ENCODE data around the gene CAPZB.
"Not testable (repeated sequence)": the region's sequence is repeated elsewhere in the genome, so short reads cannot be mapped to it uniquely, and the experiment has no call there.

The CAPZB gene

GRCh38 chr1:19485362-19486187 lies at the start of gene CAPZB:
Gene CAPZB (minus strand): TSS chr1:19485539. CDS start chr1:19485438, 101 bp downstream.
- peak; percentile 93 for DNase-seq

- DNase-seq = no peak
Observed at GRCh38 chr1:19534281-19534680, 48.9 kb upstream of the CAPZB start.

- peak; percentile 4 for DNase-seq
Observed at GRCh38 chr1:19533626-19534025, 48.3 kb upstream of the CAPZB start.

GRCh38 chr1:19532519-19532918 lies 47.2 kb upstream of the CAPZB start:
- no peak for DNase-seq

- DNase-seq = no peak
Observed at GRCh38 chr1:19529664-19530063, 44.3 kb upstream of the CAPZB start.

GRCh38 chr1:19528438-19528837 lies 43.1 kb upstream of the CAPZB start:
- DNase-seq = no peak

GRCh38 chr1:19525607-19526545 lies 40.5 kb upstream of the CAPZB start:
- no peak for DNase-seq

- no peak for DNase-seq
Observed at GRCh38 chr1:19524791-19525190, 39.5 kb upstream of the CAPZB start.

- DNase-seq = not testable (repeated sequence)
Observed at GRCh38 chr1:19522570-19522969, 37.2 kb upstream of the CAPZB start.

- no peak for DNase-seq
Observed at GRCh38 chr1:19521411-19521810, 36.1 kb upstream of the CAPZB start.

GRCh38 chr1:19517017-19517416 lies 31.7 kb upstream of the CAPZB start:
- no peak for DNase-seq

GRCh38 chr1:19515201-19515600 lies 29.9 kb upstream of the CAPZB start:
- no peak for DNase-seq

- no peak for DNase-seq
Observed at GRCh38 chr1:19514391-19514831, 29.1 kb upstream of the CAPZB start.

GRCh38 chr1:19512545-19512944 lies 27.2 kb upstream of the CAPZB start:
- DNase-seq = no peak

- DNase-seq = no peak
Observed at GRCh38 chr1:19511116-19511515, 25.8 kb upstream of the CAPZB start.

- DNase-seq = not testable (repeated sequence)
Observed at GRCh38 chr1:19509647-19510046, 24.3 kb upstream of the CAPZB start.

GRCh38 chr1:19507516-19507915 lies 22.2 kb upstream of the CAPZB start:
- no peak for DNase-seq

- peak; percentile 52 for DNase-seq
Observed at GRCh38 chr1:19505693-19506457, 20.5 kb upstream of the CAPZB start.

GRCh38 chr1:19504796-19505692 lies 19.7 kb upstream of the CAPZB start:
- peak; percentile 10 for DNase-seq

- DNase-seq = peak; percentile 20
Observed at GRCh38 chr1:19502284-19502683, 16.9 kb upstream of the CAPZB start.

GRCh38 chr1:19499887-19500286 lies 14.5 kb upstream of the CAPZB start:
- not testable (repeated sequence) for DNase-seq

- not testable (repeated sequence) for DNase-seq
Observed at GRCh38 chr1:19497443-19497842, 12.1 kb upstream of the CAPZB start.

Measured in CD4-positive, alpha-beta T cell treated with Interferon gamma for 1 hour (primary cell).